Neural crest cell (in vitro differentiated cells): ENCODE data around the gene MRFAP1L1. TPM values are rescaled to one million over a fixed set of nuclear protein-coding genes. Genes with fewer than 3 reads are reported as not detected.
"Not testable (repeated sequence)": the region's sequence is repeated elsewhere in the genome, so short reads cannot be mapped to it uniquely, and the experiment has no call there.

Source experiments
- DNase-seq: peaks from one replicate; pipeline ENCODE4 v3.0.0; 2021; ENCODE audit warnings: low read depth, mixed read lengths, low spot score
- H3K27ac Mint-ChIP-seq: one replicate; pipeline ENCODE4 v1.8.0; 2021; ENCODE audit warnings: mild to moderate bottlenecking, mixed read lengths; ENCODE audit not compliant: unreplicated experiment
- H3K27me3 Mint-ChIP-seq: 2 replicates; pipeline ENCODE4 v1.8.0; 2021; ENCODE audit warnings: low read depth, mild to moderate bottlenecking, mixed read lengths
- H3K36me3 Mint-ChIP-seq: 2 replicates; pipeline ENCODE4 v1.8.0; 2021; ENCODE audit warnings: low read depth, mild to moderate bottlenecking, mixed read lengths
- H3K4me1 Mint-ChIP-seq: 2 replicates; pipeline ENCODE4 v1.8.0; 2021; ENCODE audit warnings: mixed read lengths
- H3K4me3 Mint-ChIP-seq: one replicate; pipeline ENCODE4 v1.8.0; 2021; ENCODE audit warnings: mild to moderate bottlenecking, mixed read lengths
- H3K9me3 Mint-ChIP-seq: 2 replicates; pipeline ENCODE4 v1.8.0; 2021; ENCODE audit warnings: mixed read lengths
- CTCF ChIP-seq: fragments of 200-600 bp; sonication (generic); conservative IDR thresholded peaks from 2 replicates; pipeline ENCODE4 v1.5.0; 2021; ENCODE audit warnings: antibody characterized with exemption, mild to moderate bottlenecking
- total RNA-seq: library from RNA; stranded (reverse); gene quantifications from 2 replicates; pipeline ENCODE4 v1.2.1, GENCODE V29; 2021

The MRFAP1L1 gene
- total RNA-seq, 1 donor from 2014 or later: 70.4 TPM

- no peaks in the 10 kb centered on the region for H3K27me3 Mint-ChIP-seq
- DNase-seq: no peak
- peak; percentile 18 for TF ChIP-seq CTCF
- H3K27ac Mint-ChIP-seq: no peak overlapping the region
- H3K36me3 Mint-ChIP-seq: peaks cover 22% of the 10 kb centered on the region
- H3K4me3 Mint-ChIP-seq: peak overlapping the region; percentile 43
- H3K9me3 Mint-ChIP-seq: no peaks in the 10 kb centered on the region
- peaks cover 22% of the 10 kb centered on the region for H3K4me1 Mint-ChIP-seq
These were observed 29.2 kb downstream of the MRFAP1L1 start for GRCh38 chr4:6680372-6681034.

GRCh38 chr4:6676722-6677558 lies 32.7 kb downstream of the MRFAP1L1 start:
- Mint-ChIP-seq H3K36me3 (peaks cover 32% of the 10 kb centered on the region), H3K27me3 (no peaks in the 10 kb centered on the region), H3K4me3 (peak overlapping the region; percentile 91), H3K4me1 (peaks cover 42% of the 10 kb centered on the region), H3K9me3 (no peaks in the 10 kb centered on the region), H3K27ac (peak overlapping the region; percentile 70)
- no peak for DNase-seq
- no peak for TF ChIP-seq CTCF

- Mint-ChIP-seq H3K9me3 (no peaks in the 10 kb centered on the region), H3K4me3 (peak overlapping the region; percentile 91), H3K4me1 (peaks cover 42% of the 10 kb centered on the region), H3K36me3 (peaks cover 29% of the 10 kb centered on the region), H3K27me3 (no peaks in the 10 kb centered on the region), H3K27ac (peak overlapping the region; percentile 84)
- TF ChIP-seq CTCF: peak; percentile 63
- DNase-seq: no peak
These were observed 35.0 kb downstream of the MRFAP1L1 start for GRCh38 chr4:6674500-6675149.

GRCh38 chr4:6673660-6674499 lies 35.8 kb downstream of the MRFAP1L1 start:
- peak overlapping the region; percentile 91 for H3K4me3 Mint-ChIP-seq
- no peak for TF ChIP-seq CTCF
- H3K4me1 Mint-ChIP-seq: peaks cover 42% of the 10 kb centered on the region
- DNase-seq: peak; percentile 82
- no peaks in the 10 kb centered on the region for H3K27me3 Mint-ChIP-seq
- H3K9me3 Mint-ChIP-seq: no peaks in the 10 kb centered on the region
- H3K27ac Mint-ChIP-seq: peak overlapping the region; percentile 99
- H3K36me3 Mint-ChIP-seq: peaks cover 26% of the 10 kb centered on the region

GRCh38 chr4:6673191-6673659 lies 36.4 kb downstream of the MRFAP1L1 start:
- H3K4me1 Mint-ChIP-seq: peaks cover 42% of the 10 kb centered on the region
- H3K27me3 Mint-ChIP-seq, DNase-seq, H3K9me3 Mint-ChIP-seq: not testable (repeated sequence)
- peak overlapping the region; percentile 91 for H3K4me3 Mint-ChIP-seq
- H3K27ac Mint-ChIP-seq: peak overlapping the region; percentile 99
- peaks cover 23% of the 10 kb centered on the region for H3K36me3 Mint-ChIP-seq

GRCh38 chr4:6672541-6673190 lies 37.0 kb downstream of the MRFAP1L1 start:
- H3K9me3 Mint-ChIP-seq, DNase-seq, H3K27ac Mint-ChIP-seq, H3K4me3 Mint-ChIP-seq, H3K27me3 Mint-ChIP-seq: not testable (repeated sequence)
- Mint-ChIP-seq H3K4me1 (peaks cover 41% of the 10 kb centered on the region), H3K36me3 (peaks cover 22% of the 10 kb centered on the region)
